ENCODE data around the gene BDP1.

DNA sequence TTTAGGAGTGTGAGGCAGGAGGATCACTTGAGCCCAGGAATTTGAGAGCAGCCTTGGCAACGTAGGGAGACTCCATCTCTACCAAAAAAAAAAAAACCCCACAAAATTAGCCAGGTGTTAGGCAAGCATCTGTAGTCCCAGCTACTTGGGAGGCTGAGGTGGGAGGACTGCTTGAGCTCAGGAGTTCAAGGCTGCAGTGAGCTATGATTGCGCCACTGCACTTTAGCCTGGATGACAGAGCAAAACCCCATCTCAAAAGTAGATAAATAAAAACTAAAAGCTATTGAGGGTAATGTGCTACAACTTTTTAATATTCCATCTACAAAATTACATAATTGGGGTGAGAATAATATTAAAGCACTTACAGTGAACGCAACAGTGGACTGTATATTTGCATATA is 5.9 kb downstream of the BDP1 start:
- TF ChIP-seq, protein P1, sequence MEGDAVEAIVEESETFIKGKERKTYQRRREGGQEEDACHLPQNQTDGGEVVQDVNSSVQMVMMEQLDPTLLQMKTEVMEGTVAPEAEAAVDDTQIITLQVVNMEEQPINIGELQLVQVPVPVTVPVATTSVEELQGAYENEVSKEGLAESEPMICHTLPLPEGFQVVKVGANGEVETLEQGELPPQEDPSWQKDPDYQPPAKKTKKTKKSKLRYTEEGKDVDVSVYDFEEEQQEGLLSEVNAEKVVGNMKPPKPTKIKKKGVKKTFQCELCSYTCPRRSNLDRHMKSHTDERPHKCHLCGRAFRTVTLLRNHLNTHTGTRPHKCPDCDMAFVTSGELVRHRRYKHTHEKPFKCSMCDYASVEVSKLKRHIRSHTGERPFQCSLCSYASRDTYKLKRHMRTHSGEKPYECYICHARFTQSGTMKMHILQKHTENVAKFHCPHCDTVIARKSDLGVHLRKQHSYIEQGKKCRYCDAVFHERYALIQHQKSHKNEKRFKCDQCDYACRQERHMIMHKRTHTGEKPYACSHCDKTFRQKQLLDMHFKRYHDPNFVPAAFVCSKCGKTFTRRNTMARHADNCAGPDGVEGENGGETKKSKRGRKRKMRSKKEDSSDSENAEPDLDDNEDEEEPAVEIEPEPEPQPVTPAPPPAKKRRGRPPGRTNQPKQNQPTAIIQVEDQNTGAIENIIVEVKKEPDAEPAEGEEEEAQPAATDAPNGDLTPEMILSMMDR (conservative IDR thresholded peaks at IDR 0.05; ENCODE audit: low read depth, low read length), result no peak
- no peak for TF ChIP-seq EZH2 (IDR thresholded peaks at IDR 0.05; ENCODE audit: borderline replicate concordance, low read depth, low read length, poor library complexity, severe bottlenecking)
